ENCODE measurements around the gene PSMD7. TPM values are rescaled to one million over a fixed set of nuclear protein-coding genes. Genes with fewer than 3 reads are reported as not detected.
"Not testable (repeated sequence)": the region's sequence is repeated elsewhere in the genome, so short reads cannot be mapped to it uniquely, and the experiment has no call there.

Gene PSMD7
- total RNA-seq, 2 experiments from 2014 or later = 91.8 to 99.0 TPM

DNA sequence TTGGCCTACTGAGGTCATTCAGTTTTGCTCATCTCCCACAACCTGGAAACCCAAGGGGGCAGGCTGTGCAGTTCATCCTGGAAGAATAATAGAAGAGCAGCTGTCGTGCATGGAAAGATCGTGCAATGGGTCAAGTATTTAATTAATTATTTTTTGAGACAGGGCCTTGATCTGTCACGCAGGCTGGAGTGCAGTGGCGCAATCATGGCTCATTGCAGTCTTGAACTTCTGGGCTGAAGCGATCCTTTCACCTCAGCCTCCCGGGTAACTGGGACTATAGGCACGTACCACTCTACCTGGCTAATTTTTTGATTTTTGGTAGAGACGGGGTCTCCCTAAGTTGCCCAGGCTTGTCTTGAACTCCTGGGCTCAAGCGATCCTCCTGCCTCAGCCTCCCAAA, 31.7 kb downstream of the PSMD7 start:
- CTCF ChIA-PET, H3K4me3 Mint-ChIP-seq, POLR2A ChIA-PET, H3K27ac Mint-ChIP-seq, H3K4me1 Mint-ChIP-seq, H3K9me3 Mint-ChIP-seq, DNase-seq, H3K27me3 Mint-ChIP-seq: not testable (repeated sequence)
- H3K36me3 Mint-ChIP-seq (ENCODE audit: low read depth) = peaks cover 23% of the 10 kb centered on the region

DNA sequence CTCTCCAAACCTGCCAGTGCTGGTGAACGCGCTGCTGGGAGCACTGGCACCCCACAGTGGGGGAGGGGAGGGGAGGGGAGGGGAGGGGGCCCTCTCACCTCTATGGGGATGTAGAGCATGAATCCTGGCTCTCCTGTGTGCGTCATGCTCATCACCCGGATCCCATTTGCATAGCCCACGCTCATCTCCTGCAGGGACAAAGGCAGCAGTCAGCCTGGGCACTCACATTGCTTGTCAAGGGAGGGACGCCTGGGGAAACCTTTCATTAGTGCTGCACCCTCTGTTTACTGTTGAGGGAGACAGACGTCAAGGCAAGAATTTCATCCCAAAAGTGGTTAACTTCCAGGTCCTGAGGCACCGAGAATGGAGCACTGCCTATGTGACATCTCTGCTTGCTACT, 35.9 kb downstream of the PSMD7 start:
- POLR2A ChIA-PET, DNase-seq, H3K27me3 Mint-ChIP-seq, H3K27ac Mint-ChIP-seq, CTCF ChIA-PET, H3K9me3 Mint-ChIP-seq, H3K4me3 Mint-ChIP-seq, H3K4me1 Mint-ChIP-seq: not testable (repeated sequence)
- H3K36me3 Mint-ChIP-seq (ENCODE audit: low read depth) = peaks cover 25% of the 10 kb centered on the region

DNA sequence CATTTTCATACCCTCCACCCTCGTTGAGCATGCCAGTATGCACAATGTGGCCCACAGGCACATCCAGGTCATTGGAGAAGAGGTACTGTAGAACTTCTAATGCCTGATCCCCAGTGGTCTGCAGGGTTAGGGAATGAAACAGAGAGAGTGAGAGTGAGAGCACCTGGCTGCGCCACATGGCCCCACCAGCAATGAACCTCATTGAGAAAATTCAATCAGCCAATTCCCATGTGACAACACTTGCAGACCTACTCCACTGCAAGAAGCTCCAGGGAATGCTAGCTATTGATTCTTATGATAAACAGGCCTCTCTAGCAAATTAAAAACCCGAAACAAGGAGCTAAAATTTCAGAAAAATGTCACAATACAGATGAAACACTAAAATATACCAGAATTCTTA, 40.9 kb downstream of the PSMD7 start:
- H3K4me3 Mint-ChIP-seq, CTCF ChIA-PET, H3K27me3 Mint-ChIP-seq, H3K27ac Mint-ChIP-seq, DNase-seq, POLR2A ChIA-PET, H3K9me3 Mint-ChIP-seq, H3K4me1 Mint-ChIP-seq: not testable (repeated sequence)
- peaks cover 15% of the 10 kb centered on the region for H3K36me3 Mint-ChIP-seq (ENCODE audit: low read depth)

DNA sequence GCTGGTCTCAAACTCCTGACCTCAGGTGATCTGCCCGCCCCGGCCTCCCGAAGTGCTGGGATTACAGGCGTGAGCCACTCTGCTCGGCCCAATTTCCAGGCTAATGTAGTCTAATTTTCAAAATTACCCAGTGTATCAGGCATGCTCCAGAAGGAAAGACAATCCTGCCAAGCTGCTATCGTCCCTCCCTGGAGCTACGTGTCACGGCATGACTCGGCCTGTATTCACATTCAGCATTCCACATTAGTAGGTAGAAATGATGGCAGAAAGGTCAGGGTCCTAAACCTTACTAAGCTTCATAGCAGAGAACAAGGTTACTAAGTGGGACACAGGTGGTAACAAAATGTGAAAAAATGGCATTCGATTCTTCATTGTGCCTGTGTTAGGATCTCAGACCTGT, 42.6 kb downstream of the PSMD7 start:
- H3K9me3 Mint-ChIP-seq, H3K27ac Mint-ChIP-seq, H3K27me3 Mint-ChIP-seq, CTCF ChIA-PET, H3K4me3 Mint-ChIP-seq, H3K4me1 Mint-ChIP-seq, POLR2A ChIA-PET, DNase-seq: not testable (repeated sequence)
- H3K36me3 Mint-ChIP-seq (ENCODE audit: low read depth) = peaks cover 18% of the 10 kb centered on the region

DNA sequence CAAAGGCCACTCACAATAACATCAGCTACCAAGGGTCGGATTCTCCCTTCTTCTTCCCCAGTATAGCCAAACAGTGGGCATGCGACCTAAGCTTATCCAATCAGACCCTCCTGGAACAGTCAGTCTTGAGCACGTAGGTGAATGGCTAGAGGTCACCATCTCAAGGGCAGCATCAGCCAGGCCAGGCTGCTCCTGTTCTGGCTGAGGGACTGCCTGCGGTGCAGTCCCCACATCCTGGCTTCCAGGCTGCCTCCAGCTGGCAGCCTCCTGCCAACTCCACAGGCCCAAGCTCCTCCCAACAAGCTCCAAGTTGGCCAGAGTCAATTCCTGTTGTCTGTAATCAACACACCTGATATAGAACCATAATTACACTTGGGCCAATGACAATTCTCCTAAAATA, 56.4 kb downstream of the PSMD7 start:
- H3K36me3 Mint-ChIP-seq (ENCODE audit: low read depth) = peaks cover 17% of the 10 kb centered on the region
- H3K27me3 Mint-ChIP-seq, H3K9me3 Mint-ChIP-seq, H3K4me1 Mint-ChIP-seq, CTCF ChIA-PET, H3K4me3 Mint-ChIP-seq, DNase-seq, H3K27ac Mint-ChIP-seq, POLR2A ChIA-PET: not testable (repeated sequence)

Other genes with a start within 250 kb of the PSMD7 start
- 1 to 10 TPM; 2.9 to 3.8 TPM for gene NPIPB15, start 79.5 kb downstream of the PSMD7 start, total RNA-seq
- 1 to 10 TPM; 1.4 to 1.9 TPM for gene CLEC18B, start 124.7 kb downstream of the PSMD7 start, total RNA-seq

All from activated CD4-positive, alpha-beta T cell treated with anti-CD3 and anti-CD28 coated beads, Interleukin-2, amount 10 ng/mL, durations not matched to agents 7 days and 5 days (primary cell).